ENCODE measurements around the gene SUGCT.

Gene SUGCT

DNA sequence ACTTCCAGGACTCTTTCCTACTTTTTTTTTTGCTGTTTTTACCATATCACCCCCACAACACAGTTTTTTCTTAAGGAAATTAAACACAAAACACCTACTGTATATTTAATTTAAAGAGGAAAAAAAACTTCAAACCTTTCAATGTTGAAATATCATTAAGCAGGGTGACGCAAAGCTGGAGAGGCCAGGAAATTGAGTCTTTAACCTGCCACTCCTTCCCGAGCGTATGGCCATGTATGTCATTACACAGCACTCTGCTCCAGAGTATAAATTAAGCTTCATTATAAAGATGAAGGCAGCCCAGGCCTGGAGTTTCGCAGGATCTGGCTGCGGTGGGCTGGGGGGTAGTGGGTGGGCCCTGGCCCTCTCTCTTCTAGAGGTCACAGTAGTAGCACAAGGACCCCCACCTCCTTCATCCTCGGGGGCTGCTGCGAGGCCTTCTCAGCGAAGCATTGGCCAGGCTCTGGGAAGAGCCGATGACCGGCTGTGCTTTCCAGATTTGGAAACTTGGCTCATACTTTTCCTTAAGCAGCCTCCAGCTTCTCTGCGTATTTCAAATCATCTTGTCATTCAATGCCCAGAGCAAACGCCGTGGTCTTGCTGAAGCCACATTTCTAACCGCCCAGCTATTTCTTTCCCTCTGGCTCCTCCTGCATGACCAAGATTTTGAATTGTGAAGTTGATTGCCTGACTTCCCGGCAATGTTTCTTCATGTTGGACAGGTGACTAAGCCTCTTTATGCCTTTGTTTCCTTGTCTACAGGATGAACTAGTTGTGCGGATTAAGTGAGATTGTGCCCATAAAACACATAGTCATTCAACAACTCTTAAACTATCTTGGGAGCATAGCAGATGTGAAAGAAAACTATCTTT, 765.1 kb downstream of the SUGCT start:
- no peaks in the 10 kb centered on the region for H3K36me3 Mint-ChIP-seq (ENCODE audit: low read depth)
- H3K9me3 Mint-ChIP-seq = peaks cover 26% of the 10 kb centered on the region
- H3K27ac Mint-ChIP-seq = no peak overlapping the region
- H3K4me1 Mint-ChIP-seq (ENCODE audit: low read depth) = no peaks in the 10 kb centered on the region
- no peak overlapping the region for H3K4me3 Mint-ChIP-seq
- no peaks in the 10 kb centered on the region for H3K27me3 Mint-ChIP-seq (ENCODE audit: low read depth)

GRCh38 chr7:40903872-40904271, 769.1 kb downstream of the SUGCT start:
- H3K27ac Mint-ChIP-seq = no peak overlapping the region
- no peaks in the 10 kb centered on the region for H3K27me3 Mint-ChIP-seq (ENCODE audit: low read depth)
- peaks cover 14% of the 10 kb centered on the region for H3K9me3 Mint-ChIP-seq
- no peaks in the 10 kb centered on the region for H3K36me3 Mint-ChIP-seq (ENCODE audit: low read depth)
- H3K4me3 Mint-ChIP-seq = no peak overlapping the region
- no peaks in the 10 kb centered on the region for H3K4me1 Mint-ChIP-seq (ENCODE audit: low read depth)

DNA sequence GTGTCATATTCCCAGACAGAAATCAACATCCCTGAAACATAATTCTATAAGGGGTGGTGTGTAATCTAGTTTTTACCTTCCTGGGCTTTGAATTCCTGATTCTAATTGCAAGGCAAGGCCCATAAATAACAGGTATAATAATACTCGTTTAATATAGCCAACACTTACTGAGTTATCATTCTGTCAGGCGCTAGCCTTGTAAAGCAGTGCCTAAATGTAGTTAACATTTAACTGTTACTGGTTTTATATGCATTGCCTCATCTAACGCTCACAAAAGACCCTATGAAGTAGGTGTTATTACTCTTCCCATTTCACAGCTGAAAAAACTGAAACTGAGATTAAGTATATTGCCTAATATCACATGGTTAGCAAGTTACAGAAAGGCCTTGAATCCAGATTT, 772.5 kb downstream of the SUGCT start:
- peaks cover 12% of the 10 kb centered on the region for H3K9me3 Mint-ChIP-seq
- no peaks in the 10 kb centered on the region for H3K4me1 Mint-ChIP-seq (ENCODE audit: low read depth)
- no peaks in the 10 kb centered on the region for H3K36me3 Mint-ChIP-seq (ENCODE audit: low read depth)
- no peak overlapping the region for H3K4me3 Mint-ChIP-seq
- no peak overlapping the region for H3K27ac Mint-ChIP-seq
- no peaks in the 10 kb centered on the region for H3K27me3 Mint-ChIP-seq (ENCODE audit: low read depth)

DNA sequence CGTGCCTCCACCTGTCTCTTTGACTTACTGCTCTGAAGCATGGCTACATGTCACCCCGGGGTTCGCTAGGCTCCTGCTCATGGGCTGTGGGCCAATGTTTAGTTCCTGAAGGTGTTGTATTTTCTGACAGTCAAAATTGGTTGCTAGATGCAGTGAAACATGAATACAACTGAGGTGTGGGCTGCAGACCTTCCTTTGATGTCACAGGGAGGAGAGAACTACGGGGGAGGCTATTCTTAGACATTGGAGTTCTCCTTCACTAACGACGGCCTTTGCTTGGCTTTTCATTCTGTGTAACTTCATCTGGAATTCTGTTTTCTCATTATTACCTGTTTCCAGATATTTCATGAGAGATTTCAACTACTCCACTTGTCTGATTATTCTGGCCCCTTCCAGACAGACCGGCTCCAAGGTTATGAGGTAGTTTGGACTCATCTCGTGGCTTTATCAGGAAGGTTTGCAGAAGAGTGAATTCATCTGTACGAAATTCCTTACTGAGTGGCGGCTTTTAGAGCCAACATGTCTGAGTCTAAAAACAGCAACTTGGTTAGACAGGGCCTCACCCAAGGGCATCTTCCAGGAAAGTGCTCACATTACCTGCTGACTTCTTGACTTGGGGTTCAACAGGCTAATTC, 774.7 kb downstream of the SUGCT start:
- Mint-ChIP-seq H3K27me3 (ENCODE audit: low read depth) (no peaks in the 10 kb centered on the region), H3K36me3 (ENCODE audit: low read depth) (no peaks in the 10 kb centered on the region), H3K27ac (no peak overlapping the region), H3K9me3 (peaks cover 12% of the 10 kb centered on the region), H3K4me3 (no peak overlapping the region), H3K4me1 (ENCODE audit: low read depth) (no peaks in the 10 kb centered on the region)

All from T-helper 1 cell treated with Interleukin-12 subunit alpha and Interleukin-12 subunit beta and Interleukin-4 antibody, amounts not matched to agents 30 μg/mL and 1 μg/mL, for 36 hours (primary cell).